Measurements from ENCODE around the gene ERVMER34-1. TPM values are rescaled to one million over a fixed set of nuclear protein-coding genes. Genes with fewer than 3 reads are reported as not detected.

Gene ERVMER34-1
- total RNA-seq: 0.52 TPM

GRCh38 chr4:52750819-52751486 lies at the start of gene ERVMER34-1:
TSS of gene ERVMER34-1 (minus strand) at chr4:52751425. CDS start at chr4:52745520, 5,905 bp downstream.
- Histone ChIP-seq H3K36me3 (ENCODE audit: control insufficient read depth in 3 of 3, insufficient read depth in 3 of 3, low read length in 3 of 3) (no peaks in the 10 kb centered on the region), H3K9ac (ENCODE audit: low read depth in 1 of 3, low read length in 3 of 3) (peak within 1 kb of the TSS in 1 of 3 donors; percentile 60), H3K27me3 (ENCODE audit: control insufficient read depth in 3 of 3, insufficient read depth in 3 of 3, low read length in 3 of 3) (peaks cover 18 to 22% (median 19%) of the 10 kb centered on the region in 3 donors), H3K4me3 (ENCODE audit: low read length in 3 of 3) (peak within 1 kb of the TSS; percentile 38 to 67 (median 66)), H3K27ac (ENCODE audit: low read depth, low read length) (no peak within 1 kb of the TSS), H3K9me3 (ENCODE audit: control insufficient read depth in 3 of 3, low read length in 3 of 3) (no peaks in the 10 kb centered on the region), H3K4me1 (ENCODE audit: control insufficient read depth in 3 of 3, insufficient read depth in 3 of 3, low read length in 3 of 3) (peaks cover 4 to 12% (median 9%) of the 10 kb centered on the region in 3 donors)

- H3K4me3 ChIP-seq (ENCODE audit: low read length in 3 of 3): no peak overlapping the region
- H3K9me3 ChIP-seq (ENCODE audit: control insufficient read depth in 3 of 3, low read length in 3 of 3): no peaks in the 10 kb centered on the region
- no peak overlapping the region for H3K9ac ChIP-seq (ENCODE audit: low read depth in 1 of 3, low read length in 3 of 3)
- H3K4me1 ChIP-seq (ENCODE audit: control insufficient read depth in 3 of 3, insufficient read depth in 3 of 3, low read length in 3 of 3): no peaks in the 10 kb centered on the region
- H3K27ac ChIP-seq (ENCODE audit: low read depth, low read length): no peak overlapping the region
- no peaks in the 10 kb centered on the region for H3K36me3 ChIP-seq (ENCODE audit: control insufficient read depth in 3 of 3, insufficient read depth in 3 of 3, low read length in 3 of 3)
- no peaks in the 10 kb centered on the region for H3K27me3 ChIP-seq (ENCODE audit: control insufficient read depth in 3 of 3, insufficient read depth in 3 of 3, low read length in 3 of 3)
Measured at GRCh38 chr4:52799813-52800212, 48.6 kb upstream of the ERVMER34-1 start.

- no peak overlapping the region for H3K4me3 ChIP-seq (ENCODE audit: low read length in 3 of 3)
Measured at GRCh38 chr4:52795533-52795932, 44.3 kb upstream of the ERVMER34-1 start.

GRCh38 chr4:52791936-52792335 lies 40.7 kb upstream of the ERVMER34-1 start:
- no peaks in the 10 kb centered on the region for H3K9me3 ChIP-seq (ENCODE audit: control insufficient read depth in 3 of 3, low read length in 3 of 3)
- H3K4me1 ChIP-seq (ENCODE audit: control insufficient read depth in 3 of 3, insufficient read depth in 3 of 3, low read length in 3 of 3): no peaks in the 10 kb centered on the region
- H3K27ac ChIP-seq (ENCODE audit: low read depth, low read length): no peak overlapping the region
- H3K9ac ChIP-seq (ENCODE audit: low read depth in 1 of 3, low read length in 3 of 3): no peak overlapping the region
- H3K27me3 ChIP-seq (ENCODE audit: control insufficient read depth in 3 of 3, insufficient read depth in 3 of 3, low read length in 3 of 3): no peaks in the 10 kb centered on the region
- H3K4me3 ChIP-seq (ENCODE audit: low read length in 3 of 3): no peak overlapping the region
- H3K36me3 ChIP-seq (ENCODE audit: control insufficient read depth in 3 of 3, insufficient read depth in 3 of 3, low read length in 3 of 3): no peaks in the 10 kb centered on the region

More at GRCh38 chr4:52795533-52795932, 44.3 kb upstream of the ERVMER34-1 start:
- no peak overlapping the region for H3K9ac ChIP-seq (ENCODE audit: low read depth in 1 of 3, low read length in 3 of 3)
- no peaks in the 10 kb centered on the region for H3K9me3 ChIP-seq (ENCODE audit: control insufficient read depth in 3 of 3, low read length in 3 of 3)
- H3K27me3 ChIP-seq (ENCODE audit: control insufficient read depth in 3 of 3, insufficient read depth in 3 of 3, low read length in 3 of 3): no peaks in the 10 kb centered on the region
- H3K36me3 ChIP-seq (ENCODE audit: control insufficient read depth in 3 of 3, insufficient read depth in 3 of 3, low read length in 3 of 3): no peaks in the 10 kb centered on the region
- H3K4me1 ChIP-seq (ENCODE audit: control insufficient read depth in 3 of 3, insufficient read depth in 3 of 3, low read length in 3 of 3): no peaks in the 10 kb centered on the region
- H3K27ac ChIP-seq (ENCODE audit: low read depth, low read length): no peak overlapping the region

- H3K9me3 ChIP-seq (ENCODE audit: control insufficient read depth in 3 of 3, low read length in 3 of 3): no peaks in the 10 kb centered on the region
- no peak overlapping the region for H3K27ac ChIP-seq (ENCODE audit: low read depth, low read length)
- H3K36me3 ChIP-seq (ENCODE audit: control insufficient read depth in 3 of 3, insufficient read depth in 3 of 3, low read length in 3 of 3): no peaks in the 10 kb centered on the region
- H3K9ac ChIP-seq (ENCODE audit: low read depth in 1 of 3, low read length in 3 of 3): no peak overlapping the region
- H3K27me3 ChIP-seq (ENCODE audit: control insufficient read depth in 3 of 3, insufficient read depth in 3 of 3, low read length in 3 of 3): no peaks in the 10 kb centered on the region
- H3K4me1 ChIP-seq (ENCODE audit: control insufficient read depth in 3 of 3, insufficient read depth in 3 of 3, low read length in 3 of 3): no peaks in the 10 kb centered on the region
- no peak overlapping the region for H3K4me3 ChIP-seq (ENCODE audit: low read length in 3 of 3)
Measured at GRCh38 chr4:52789774-52790173, 38.5 kb upstream of the ERVMER34-1 start.

GRCh38 chr4:52788806-52789205 lies 37.6 kb upstream of the ERVMER34-1 start:
- Histone ChIP-seq H3K36me3 (ENCODE audit: control insufficient read depth in 3 of 3, insufficient read depth in 3 of 3, low read length in 3 of 3) (no peaks in the 10 kb centered on the region), H3K4me3 (ENCODE audit: low read length in 3 of 3) (no peak overlapping the region), H3K9ac (ENCODE audit: low read depth in 1 of 3, low read length in 3 of 3) (no peak overlapping the region), H3K4me1 (ENCODE audit: control insufficient read depth in 3 of 3, insufficient read depth in 3 of 3, low read length in 3 of 3) (no peaks in the 10 kb centered on the region), H3K27me3 (ENCODE audit: control insufficient read depth in 3 of 3, insufficient read depth in 3 of 3, low read length in 3 of 3) (no peaks in the 10 kb centered on the region), H3K9me3 (ENCODE audit: control insufficient read depth in 3 of 3, low read length in 3 of 3) (no peaks in the 10 kb centered on the region), H3K27ac (ENCODE audit: low read depth, low read length) (no peak overlapping the region)

GRCh38 chr4:52783069-52783468 lies 31.8 kb upstream of the ERVMER34-1 start:
- no peaks in the 10 kb centered on the region for H3K9me3 ChIP-seq (ENCODE audit: control insufficient read depth in 3 of 3, low read length in 3 of 3)
- H3K27me3 ChIP-seq (ENCODE audit: control insufficient read depth in 3 of 3, insufficient read depth in 3 of 3, low read length in 3 of 3): no peaks in the 10 kb centered on the region
- H3K4me1 ChIP-seq (ENCODE audit: control insufficient read depth in 3 of 3, insufficient read depth in 3 of 3, low read length in 3 of 3): no peaks in the 10 kb centered on the region
- no peak overlapping the region for H3K27ac ChIP-seq (ENCODE audit: low read depth, low read length)
- no peak overlapping the region for H3K9ac ChIP-seq (ENCODE audit: low read depth in 1 of 3, low read length in 3 of 3)
- no peaks in the 10 kb centered on the region for H3K36me3 ChIP-seq (ENCODE audit: control insufficient read depth in 3 of 3, insufficient read depth in 3 of 3, low read length in 3 of 3)
- H3K4me3 ChIP-seq (ENCODE audit: low read length in 3 of 3): no peak overlapping the region

GRCh38 chr4:52780617-52781354 lies 29.6 kb upstream of the ERVMER34-1 start:
- no peaks in the 10 kb centered on the region for H3K9me3 ChIP-seq (ENCODE audit: control insufficient read depth in 3 of 3, low read length in 3 of 3)
- no peak overlapping the region for H3K9ac ChIP-seq (ENCODE audit: low read depth in 1 of 3, low read length in 3 of 3)
- no peaks in the 10 kb centered on the region for H3K27me3 ChIP-seq (ENCODE audit: control insufficient read depth in 3 of 3, insufficient read depth in 3 of 3, low read length in 3 of 3)
- no peak overlapping the region for H3K27ac ChIP-seq (ENCODE audit: low read depth, low read length)
- no peaks in the 10 kb centered on the region for H3K36me3 ChIP-seq (ENCODE audit: control insufficient read depth in 3 of 3, insufficient read depth in 3 of 3, low read length in 3 of 3)
- no peak overlapping the region for H3K4me3 ChIP-seq (ENCODE audit: low read length in 3 of 3)
- no peaks in the 10 kb centered on the region for H3K4me1 ChIP-seq (ENCODE audit: control insufficient read depth in 3 of 3, insufficient read depth in 3 of 3, low read length in 3 of 3)

- Histone ChIP-seq H3K36me3 (ENCODE audit: control insufficient read depth in 3 of 3, insufficient read depth in 3 of 3, low read length in 3 of 3) (no peaks in the 10 kb centered on the region), H3K27ac (ENCODE audit: low read depth, low read length) (no peak overlapping the region), H3K27me3 (ENCODE audit: control insufficient read depth in 3 of 3, insufficient read depth in 3 of 3, low read length in 3 of 3) (no peaks in the 10 kb centered on the region), H3K4me1 (ENCODE audit: control insufficient read depth in 3 of 3, insufficient read depth in 3 of 3, low read length in 3 of 3) (no peaks in the 10 kb centered on the region), H3K9me3 (ENCODE audit: control insufficient read depth in 3 of 3, low read length in 3 of 3) (no peaks in the 10 kb centered on the region), H3K9ac (ENCODE audit: low read depth in 1 of 3, low read length in 3 of 3) (no peak overlapping the region), H3K4me3 (ENCODE audit: low read length in 3 of 3) (no peak overlapping the region)
Measured at GRCh38 chr4:52780206-52780605, 29.0 kb upstream of the ERVMER34-1 start.

- Histone ChIP-seq H3K27ac (ENCODE audit: low read depth, low read length) (no peak overlapping the region), H3K4me3 (ENCODE audit: low read length in 3 of 3) (no peak overlapping the region), H3K9ac (ENCODE audit: low read depth in 1 of 3, low read length in 3 of 3) (no peak overlapping the region), H3K27me3 (ENCODE audit: control insufficient read depth in 3 of 3, insufficient read depth in 3 of 3, low read length in 3 of 3) (no peaks in the 10 kb centered on the region), H3K9me3 (ENCODE audit: control insufficient read depth in 3 of 3, low read length in 3 of 3) (no peaks in the 10 kb centered on the region), H3K4me1 (ENCODE audit: control insufficient read depth in 3 of 3, insufficient read depth in 3 of 3, low read length in 3 of 3) (no peaks in the 10 kb centered on the region), H3K36me3 (ENCODE audit: control insufficient read depth in 3 of 3, insufficient read depth in 3 of 3, low read length in 3 of 3) (no peaks in the 10 kb centered on the region)
Measured at GRCh38 chr4:52760256-52760655, 9.0 kb upstream of the ERVMER34-1 start.

All from skeletal muscle tissue (tissue), 4 donors.